H1 (cell line): ENCODE data around the gene CNOT1.

Experiments
- POLR2A ChIP-seq, 2 experiments: IDR thresholded peaks; 1 replicate in 1 of 2; 2 replicates in 1 of 2; pipeline ENCODE4 v1.6.1; 2011; ENCODE audit warnings: low read depth in 2 of 2, low read length in 2 of 2, mild to moderate bottlenecking in 2 of 2; ENCODE audit errors: control extremely low read depth in 1 of 2
- POLR2AphosphoS5 ChIP-seq: IDR thresholded peaks from 2 replicates; pipeline ENCODE4 v1.6.1; 2011; ENCODE audit warnings: low read depth, low read length
- SIN3A ChIP-seq, 2 experiments: IDR thresholded peaks in 1 of 2; conservative IDR thresholded peaks in 1 of 2; 2 replicates each; pipeline ENCODE4 v1.6.1; 2011 to 2012; ENCODE audit warnings: low read length in 2 of 2, improper control_type of control experiment in 1 of 2, low read depth in 1 of 2, mild to moderate bottlenecking in 1 of 2
- YY1 ChIP-seq: IDR thresholded peaks from 2 replicates; pipeline ENCODE4 v1.6.1; 2011; ENCODE audit warnings: low read depth, mild to moderate bottlenecking, low read length
- TF ChIP-seq, protein P1 (sequence below): IDR thresholded peaks from 2 replicates; pipeline ENCODE4 v1.6.1; 2011; ENCODE audit warnings: low read length, improper control_type of control experiment

DNA sequence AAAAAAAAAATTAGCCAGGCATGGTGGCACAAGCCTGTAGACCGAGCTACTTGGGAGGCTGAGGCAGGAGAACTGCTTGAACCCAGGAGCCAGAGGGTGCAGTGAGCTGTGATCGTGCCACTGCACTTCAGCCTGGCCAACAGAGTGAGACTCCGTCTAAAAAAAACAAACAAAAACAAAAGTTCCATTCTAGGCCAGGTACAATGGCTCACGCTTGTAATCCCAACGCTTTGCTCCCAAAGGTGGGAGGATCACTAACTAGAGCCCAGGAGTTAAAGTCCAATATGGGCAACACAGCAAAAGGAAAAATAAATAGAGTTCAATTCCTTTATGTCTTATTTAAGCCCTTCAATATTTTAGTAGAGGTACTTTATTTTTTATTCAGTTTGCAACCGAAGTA, 47.5 kb downstream of the CNOT1 start:
- TF ChIP-seq, protein P1, sequence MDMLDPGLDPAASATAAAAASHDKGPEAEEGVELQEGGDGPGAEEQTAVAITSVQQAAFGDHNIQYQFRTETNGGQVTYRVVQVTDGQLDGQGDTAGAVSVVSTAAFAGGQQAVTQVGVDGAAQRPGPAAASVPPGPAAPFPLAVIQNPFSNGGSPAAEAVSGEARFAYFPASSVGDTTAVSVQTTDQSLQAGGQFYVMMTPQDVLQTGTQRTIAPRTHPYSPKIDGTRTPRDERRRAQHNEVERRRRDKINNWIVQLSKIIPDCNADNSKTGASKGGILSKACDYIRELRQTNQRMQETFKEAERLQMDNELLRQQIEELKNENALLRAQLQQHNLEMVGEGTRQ: no peak
- TF ChIP-seq POLR2AphosphoS5 (no peak), POLR2A (IDR thresholded peaks at IDR 0.05; ENCODE audit: control extremely low read depth in 1 of 2, low read depth in 2 of 2, low read length in 2 of 2) (no peak), YY1 (no peak), SIN3A (conservative IDR thresholded peaks at IDR 0.05 in 1 of 2, IDR thresholded peaks at IDR 0.05 in 1 of 2; ENCODE audit: low read depth in 1 of 2, low read length in 2 of 2) (no peak)
